Psoas muscle (tissue), 8 donors: ENCODE results near the gene DCXR. TPM values are rescaled to one million over a fixed set of nuclear protein-coding genes. Genes with fewer than 3 reads are reported as not detected.

Source experiments
- ATAC-seq, 4 donors: fragments of 200-7000 bp; cut with Tn5 transposase; one replicate each; pipeline ENCODE4 v1.9.1; 2020; ENCODE audit warnings: moderate library complexity in 3 of 4, mild to moderate bottlenecking in 2 of 4
- DNase-seq, 2 donors: peaks; one replicate each; pipeline ENCODE4 v3.0.0-alpha.2; 2020
- H3K27ac ChIP-seq: fragments of 200-600 bp; one replicate; pipeline ENCODE4 v1.8.0; 2022
- H3K27me3 ChIP-seq, 3 donors: fragments of 200-600 bp in 1 of 3; one replicate each; pipeline versions ENCODE4 v1.6.1 to v1.8.0; 2013 to 2022; ENCODE audit warnings: low read length in 2 of 3, mild to moderate bottlenecking in 2 of 3, moderate library complexity in 1 of 3; ENCODE audit not compliant: insufficient read depth in 3 of 3
- H3K36me3 ChIP-seq, 2 donors: fragments of 200-600 bp in 1 of 2; one replicate each; pipeline versions ENCODE4 v1.6.1 to v1.8.0; 2013 to 2022; ENCODE audit warnings: low read depth in 1 of 2, mild to moderate bottlenecking in 1 of 2, moderate library complexity in 1 of 2; ENCODE audit not compliant: insufficient read depth in 1 of 2
- H3K4me1 ChIP-seq: fragments of 200-600 bp; one replicate; pipeline ENCODE4 v1.8.0; 2022
- H3K4me3 ChIP-seq: fragments of 200-600 bp; one replicate; pipeline ENCODE4 v1.8.0; 2022; ENCODE audit warnings: mild to moderate bottlenecking
- H3K9me3 ChIP-seq: fragments of 200-600 bp; one replicate; pipeline ENCODE4 v1.8.0; 2022
- WGBS, 3 donors: extraction: QIAGEN DNeasy Blood & Tissue Kit; methylation state at CpG; one replicate each; pipeline versions ENCODE4 v1.1.6 to v1.1.7; 2013; 5-methylcytosine and 5-hydroxymethylcytosine counted together
- intact Hi-C, 2 donors: fragments of 100-400 bp; cut with DNase I; formaldehyde crosslinking; loops; one replicate each; pipeline versions ENCODE4 v1.11.0 to v1.14.2; 2022
- polyA plus RNA-seq, 3 donors: library from polyadenylated mRNA; stranded (reverse); fragments of 200-250 nt; gene quantifications; one replicate each; pipeline ENCODE4 v1.2.3, GENCODE V29; 2013
- total RNA-seq, 4 donors: library from RNA; stranded (reverse); fragmentation: NEBNext Ultra II Directional in 2 of 4; extraction: Animal tissue kit (Norgen Biotek cat#: 25700) in 2 of 4; gene quantifications; one replicate each; pipeline versions ENCODE4 v1.2.1 to v1.2.4, GENCODE V29; 2021 to 2023
- TF ChIP-seq, protein P1 (sequence below): fragments of 200-600 bp; IDR thresholded peaks from one replicate; pipeline ENCODE4 v1.8.0; 2022; ENCODE audit warnings: antibody characterized with exemption
- donor health status: healthy with polysubstance abuse.
- donor health status: DM: no; HTN: no; CAD: no; lungs with moderate emphysema.
- donor health status: Bipolar disorder and iron deficiency.
- donor health status: healthy.
- donor health status: DM: yes; HTN: yes; CAD: no.
- donor health status: DM: no; HTN: no; CAD: no.
- donor health status: DM: no; HTN: no; CAD: no.
- donor health status: DM: yes; HTN: yes; CAD: no.

The DCXR gene
- total and polyA plus RNA-seq, 7 donors, result 111 to 216 (median 147) TPM

DNA sequence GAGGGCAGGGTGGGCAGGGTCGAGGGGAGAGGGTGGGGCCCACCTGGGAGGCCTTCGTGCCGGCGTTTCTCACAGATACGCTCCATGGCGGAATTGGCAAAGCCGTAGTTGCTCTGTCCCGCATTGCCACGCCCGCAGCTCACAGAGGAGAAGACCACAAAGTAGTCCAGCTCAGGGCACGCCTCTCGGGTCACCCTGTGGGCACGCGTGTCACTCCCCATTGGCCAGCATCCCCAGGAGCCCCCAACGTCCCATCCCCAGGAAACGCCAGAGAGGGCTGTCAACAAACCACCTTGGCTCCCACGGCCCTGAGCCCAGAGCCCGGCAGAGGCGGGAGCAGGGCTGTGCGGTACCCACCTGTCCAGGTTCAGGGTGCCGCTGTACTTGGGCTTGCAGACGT lies 44.5 kb upstream of the DCXR start:
- Histone ChIP-seq H3K27ac (no peak overlapping the region), H3K9me3 (no peaks in the 10 kb centered on the region), H3K4me1 (no peaks in the 10 kb centered on the region), H3K36me3 (peaks cover 7 to 81% of the 10 kb centered on the region in 2 donors), H3K27me3 (no peaks in the 10 kb centered on the region), H3K4me3 (no peak overlapping the region)
- intact Hi-C loops, result no loop called here
- 91 to 94% (median 93%) methylated on average over 21 to 22 of the region's 22 CpGs for WGBS, 3 donors
- ATAC-seq, result no peak
- DNase-seq, result peak in 1 of 2 donors; percentile 49
- TF ChIP-seq, protein P1, sequence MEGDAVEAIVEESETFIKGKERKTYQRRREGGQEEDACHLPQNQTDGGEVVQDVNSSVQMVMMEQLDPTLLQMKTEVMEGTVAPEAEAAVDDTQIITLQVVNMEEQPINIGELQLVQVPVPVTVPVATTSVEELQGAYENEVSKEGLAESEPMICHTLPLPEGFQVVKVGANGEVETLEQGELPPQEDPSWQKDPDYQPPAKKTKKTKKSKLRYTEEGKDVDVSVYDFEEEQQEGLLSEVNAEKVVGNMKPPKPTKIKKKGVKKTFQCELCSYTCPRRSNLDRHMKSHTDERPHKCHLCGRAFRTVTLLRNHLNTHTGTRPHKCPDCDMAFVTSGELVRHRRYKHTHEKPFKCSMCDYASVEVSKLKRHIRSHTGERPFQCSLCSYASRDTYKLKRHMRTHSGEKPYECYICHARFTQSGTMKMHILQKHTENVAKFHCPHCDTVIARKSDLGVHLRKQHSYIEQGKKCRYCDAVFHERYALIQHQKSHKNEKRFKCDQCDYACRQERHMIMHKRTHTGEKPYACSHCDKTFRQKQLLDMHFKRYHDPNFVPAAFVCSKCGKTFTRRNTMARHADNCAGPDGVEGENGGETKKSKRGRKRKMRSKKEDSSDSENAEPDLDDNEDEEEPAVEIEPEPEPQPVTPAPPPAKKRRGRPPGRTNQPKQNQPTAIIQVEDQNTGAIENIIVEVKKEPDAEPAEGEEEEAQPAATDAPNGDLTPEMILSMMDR, result no peak

DNA sequence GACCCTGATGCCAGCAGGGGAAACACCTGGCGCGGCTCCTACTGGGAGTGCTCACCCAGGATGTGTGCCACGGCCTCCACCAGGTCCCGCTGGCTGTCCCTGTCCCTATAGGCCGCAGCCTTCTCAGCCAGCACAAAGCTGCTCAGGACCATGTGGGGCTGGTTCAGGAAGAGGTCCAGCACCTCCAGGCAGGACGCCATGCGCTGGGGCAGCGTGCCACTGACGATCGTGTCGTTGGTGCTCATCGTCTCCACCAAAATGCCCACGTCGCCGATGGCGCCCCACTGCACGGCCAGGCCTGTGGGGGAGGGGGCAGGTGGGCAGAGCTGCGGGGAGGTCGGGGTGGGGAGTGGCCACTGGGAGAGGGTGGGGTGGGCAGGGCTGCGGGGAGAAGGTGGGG lies 44.0 kb upstream of the DCXR start:
- H3K27me3 ChIP-seq, result no peaks in the 10 kb centered on the region
- peak in 1 of 2 donors; percentile 35 for DNase-seq
- H3K4me1 ChIP-seq, result no peaks in the 10 kb centered on the region
- TF ChIP-seq, protein P1, result no peak
- 89 to 93% (median 90%) methylated on average over 17 to 20 of the region's 20 CpGs for WGBS, 3 donors
- H3K27ac ChIP-seq, result no peak overlapping the region
- H3K9me3 ChIP-seq, result no peaks in the 10 kb centered on the region
- no peak for ATAC-seq
- intact Hi-C loops, result no loop called here
- peaks cover 7 to 77% of the 10 kb centered on the region in 2 donors for H3K36me3 ChIP-seq
- no peak overlapping the region for H3K4me3 ChIP-seq

DNA sequence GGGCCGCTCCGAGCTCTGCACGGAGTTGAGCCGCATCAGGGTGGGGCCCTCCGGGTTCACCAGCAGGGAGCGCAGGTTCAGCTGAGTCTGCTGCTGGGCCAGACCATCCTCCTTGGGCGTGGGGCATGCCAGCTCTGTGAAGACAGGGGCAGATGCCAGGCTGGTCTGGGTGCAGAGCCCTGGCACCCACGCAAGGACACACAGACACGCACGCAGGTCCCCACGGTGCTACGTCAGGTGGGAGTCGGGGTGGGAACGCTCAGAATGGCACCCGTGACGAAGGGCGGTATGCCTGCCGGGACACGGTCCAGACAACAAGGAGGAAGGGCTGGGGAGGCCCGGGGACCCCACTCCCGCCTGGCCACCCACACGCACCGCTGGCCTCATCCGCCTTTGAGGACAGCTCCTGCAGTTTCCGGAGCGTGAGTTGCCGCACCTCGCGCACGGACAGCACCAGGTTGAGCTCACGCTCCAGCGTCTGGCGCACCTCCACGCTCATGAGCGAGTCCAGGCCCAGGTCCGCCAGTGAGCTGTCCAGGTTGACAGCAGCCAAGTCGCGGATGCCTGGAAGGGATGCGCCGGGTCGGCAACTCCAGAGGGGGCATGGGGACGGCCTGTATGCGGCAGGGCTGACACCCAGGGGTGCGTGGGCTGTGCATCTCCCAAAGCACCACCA lies 43.4 kb upstream of the DCXR start:
- peaks cover 3 to 71% of the 10 kb centered on the region in 2 donors for H3K36me3 ChIP-seq
- intact Hi-C loops, result no loop called here
- H3K9me3 ChIP-seq, result no peaks in the 10 kb centered on the region
- H3K27me3 ChIP-seq, result no peaks in the 10 kb centered on the region
- H3K27ac ChIP-seq, result no peak overlapping the region
- TF ChIP-seq, protein P1, result no peak
- no peak overlapping the region for H3K4me3 ChIP-seq
- H3K4me1 ChIP-seq, result no peaks in the 10 kb centered on the region
- DNase-seq, result peak in 1 of 2 donors; percentile 51
- no peak for ATAC-seq
- 93 to 94% (median 94%) methylated on average over 43 to 44 of the region's 44 CpGs for WGBS, 3 donors

DNA sequence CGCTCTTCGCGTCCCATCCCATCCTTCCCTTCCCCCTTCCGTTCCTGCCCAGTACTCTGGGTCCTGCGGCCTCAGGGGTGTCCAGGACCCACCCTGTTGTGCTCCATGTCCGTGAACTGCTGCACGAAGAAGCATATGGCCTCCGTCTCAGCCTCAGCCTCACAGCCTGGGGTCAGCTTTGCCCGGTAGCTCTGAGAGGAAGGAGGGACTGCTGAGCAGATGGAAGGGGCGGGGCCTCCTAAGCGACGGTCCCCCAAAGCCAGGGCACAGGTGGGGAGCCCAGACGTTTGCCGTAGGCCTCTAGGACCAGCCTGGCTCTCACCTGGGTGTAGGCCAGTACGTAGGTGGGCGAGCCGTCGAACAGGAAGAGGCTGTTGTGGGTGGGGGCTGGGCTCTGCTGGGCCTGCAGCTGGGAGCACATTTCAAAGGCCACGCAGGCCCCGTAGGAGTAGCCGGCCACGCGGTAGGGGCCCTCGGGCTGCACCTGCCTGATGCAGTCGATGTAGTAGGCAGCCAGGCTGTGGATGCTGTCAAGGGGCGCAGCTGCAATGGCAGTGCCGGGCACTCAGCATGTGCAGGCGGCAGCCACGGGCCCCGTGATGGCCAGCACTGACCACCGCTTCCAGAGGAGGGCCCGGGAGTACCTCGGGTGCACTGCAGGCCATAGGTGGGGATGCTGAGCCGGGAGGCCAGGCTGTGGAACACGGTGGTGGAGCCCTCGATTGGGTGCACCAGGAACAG lies 42.7 kb upstream of the DCXR start:
- no peaks in the 10 kb centered on the region for H3K4me1 ChIP-seq
- TF ChIP-seq, protein P1, result no peak
- whole genome bisulfite sequencing, 3 donors, result 87 to 91% (median 89%) methylated on average over 34 to 36 of the region's 36 CpGs

More for the DNA sequence above, 42.7 kb upstream of the DCXR start:
- no peak for ATAC-seq
- Histone ChIP-seq H3K36me3 (peaks cover 3 to 64% of the 10 kb centered on the region in 2 donors), H3K9me3 (no peaks in the 10 kb centered on the region), H3K27me3 (no peaks in the 10 kb centered on the region), H3K4me3 (no peak overlapping the region), H3K27ac (no peak overlapping the region)
- peak in 1 of 2 donors; percentile 52 for DNase-seq
- intact Hi-C loops, result no loop called here
